ENCODE measurements around the gene TRPV6.

TRPV6 gene

DNA sequence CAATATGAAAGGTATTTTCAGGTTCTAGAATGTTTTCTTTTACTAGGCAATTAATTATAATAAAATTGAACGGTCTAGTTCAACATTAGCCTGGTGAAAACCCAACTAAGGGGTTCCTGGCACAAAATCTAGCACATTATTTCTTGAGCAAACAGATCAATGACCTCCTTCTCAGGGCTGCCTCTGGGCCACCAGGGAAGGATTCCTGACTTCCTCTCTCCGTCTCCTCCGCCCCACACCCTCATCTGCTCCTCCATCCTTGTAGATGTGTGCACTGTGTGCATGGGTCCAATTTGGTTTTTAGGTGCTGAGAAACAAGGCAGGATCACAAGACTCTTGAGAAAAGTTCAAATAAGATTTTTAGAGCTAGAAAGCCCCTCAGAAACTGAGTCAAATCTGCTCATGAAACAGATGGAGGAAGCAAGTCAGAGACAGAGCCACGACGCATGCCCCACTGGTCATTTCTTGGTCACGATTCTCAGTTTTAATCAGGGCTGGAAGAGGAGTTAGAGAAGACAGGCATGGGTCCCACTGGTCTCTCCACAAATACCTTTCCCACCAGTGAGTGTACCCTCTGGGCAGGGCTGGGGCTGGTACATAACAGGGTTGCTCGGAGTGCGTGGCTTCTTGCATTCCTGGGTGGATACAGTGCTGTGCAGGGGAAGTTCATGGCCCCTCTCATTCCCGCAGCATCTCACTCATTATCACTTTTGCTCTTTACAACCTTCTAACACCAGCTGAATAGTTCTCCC, 3.8 kb downstream of the TRPV6 start:
- DNase-seq, result no peak

- no peak for DNase-seq
These were observed 4.6 kb downstream of the TRPV6 start for GRCh38 chr7:142880876-142881505.

DNA sequence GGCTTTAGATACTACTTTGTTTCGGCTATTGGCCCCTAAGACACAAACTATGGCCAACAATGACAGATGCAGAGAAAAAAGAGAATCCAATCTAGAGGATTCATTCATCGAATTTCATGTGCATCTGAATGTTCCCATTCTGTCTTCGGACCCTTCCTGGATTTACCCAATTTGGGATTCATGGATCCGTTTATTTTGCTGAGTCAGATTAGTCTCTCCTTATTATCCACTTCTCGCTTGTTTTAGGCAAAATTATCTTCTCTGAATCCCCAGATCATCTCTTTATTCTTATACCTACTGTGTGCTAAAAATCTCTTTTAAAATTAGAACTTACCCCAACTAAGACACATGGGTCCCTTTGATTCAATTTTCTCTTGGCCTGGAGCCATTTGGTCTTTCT, 6.5 kb downstream of the TRPV6 start:
- no peak for DNase-seq

- no peak for DNase-seq
These were observed 7.2 kb downstream of the TRPV6 start for GRCh38 chr7:142878315-142878714.

DNA sequence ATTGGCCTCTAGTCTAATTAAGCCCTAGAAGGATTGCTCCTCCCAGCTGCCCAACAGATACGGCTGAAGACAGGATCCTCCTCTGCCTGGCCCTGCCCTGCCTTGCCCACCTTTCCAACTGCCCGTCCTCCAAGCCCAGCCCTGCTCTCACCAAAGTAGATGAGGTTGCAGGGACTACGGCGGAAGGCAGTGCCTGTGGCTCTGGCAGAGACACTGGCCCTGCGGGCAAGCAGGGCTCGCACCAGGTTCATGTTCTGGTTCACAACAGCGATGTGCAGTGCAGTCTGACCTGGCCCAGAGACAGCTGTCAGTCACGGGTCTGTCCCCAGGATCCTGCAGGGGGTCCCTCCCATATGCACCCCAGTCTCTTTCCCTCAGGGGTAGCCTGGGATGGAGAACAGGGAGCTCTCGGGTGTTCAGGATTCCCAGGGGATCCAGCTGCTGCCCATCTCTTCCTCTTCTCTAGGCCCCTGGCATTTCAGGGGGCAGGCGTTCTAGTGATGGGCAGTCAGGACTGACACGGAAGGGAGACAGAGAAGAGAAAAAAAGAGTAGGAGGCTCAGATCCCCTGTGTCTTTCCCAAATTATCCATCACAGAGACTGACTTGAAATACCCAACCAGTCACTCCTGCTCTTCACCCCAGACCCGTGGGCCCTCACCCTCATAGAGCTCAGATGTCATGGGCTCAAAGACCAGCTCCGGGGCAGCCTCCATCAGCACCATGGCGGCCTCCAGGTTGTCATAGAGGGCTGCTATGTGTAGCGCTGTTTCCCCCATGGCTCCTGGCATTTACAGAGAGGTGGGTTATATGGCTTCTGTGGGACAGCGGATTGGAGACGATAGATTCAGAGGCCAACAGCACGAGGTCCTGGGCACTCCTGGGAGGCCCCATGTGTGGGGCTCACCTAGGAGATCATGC, 8.3 kb downstream of the TRPV6 start:
- no peak for DNase-seq

- no peak for DNase-seq
These were observed 9.1 kb downstream of the TRPV6 start for GRCh38 chr7:142876236-142876960.

GRCh38 chr7:142875456-142875855, 10.1 kb downstream of the TRPV6 start:
- DNase-seq, result no peak

DNA sequence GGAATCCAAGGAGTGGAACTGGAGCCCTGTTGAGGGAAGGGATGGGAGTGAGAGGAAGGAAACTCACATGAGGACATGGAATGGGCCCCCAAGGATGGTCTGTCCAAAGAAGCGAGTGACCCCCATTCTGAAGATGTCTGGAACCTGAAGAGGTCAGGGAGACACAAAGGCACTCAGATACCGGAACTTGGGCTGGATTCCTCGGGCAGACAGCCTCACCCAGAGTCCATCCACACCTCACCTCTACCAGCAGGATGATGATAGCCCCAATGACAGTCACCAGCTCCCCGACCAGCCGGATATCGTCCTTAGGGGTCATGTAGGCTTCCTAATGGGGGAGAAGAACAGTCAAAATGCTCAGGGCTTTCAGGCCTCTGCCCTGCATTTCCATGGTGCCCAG, 10.7 kb downstream of the TRPV6 start:
- DNase-seq, result no peak

DNA sequence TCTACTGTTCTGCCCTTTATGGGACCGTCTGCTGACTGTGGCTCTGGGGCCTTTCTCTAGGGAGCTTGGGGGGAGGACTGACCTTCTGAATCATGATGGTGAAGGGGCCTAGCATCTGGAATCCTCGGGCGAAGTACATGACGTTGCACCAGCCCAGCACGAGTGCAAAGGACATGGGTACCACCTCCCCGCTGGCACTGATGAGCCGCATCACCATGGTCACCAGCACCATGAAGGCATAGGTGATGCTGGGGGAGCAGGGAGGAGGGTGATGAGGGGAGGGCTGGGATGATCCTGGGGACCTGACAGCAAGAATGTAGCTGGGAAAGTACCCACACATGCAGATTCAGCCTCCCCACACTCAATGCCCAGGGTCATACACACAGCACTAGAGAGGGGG, 11.1 kb downstream of the TRPV6 start:
- DNase-seq, result no peak

DNA sequence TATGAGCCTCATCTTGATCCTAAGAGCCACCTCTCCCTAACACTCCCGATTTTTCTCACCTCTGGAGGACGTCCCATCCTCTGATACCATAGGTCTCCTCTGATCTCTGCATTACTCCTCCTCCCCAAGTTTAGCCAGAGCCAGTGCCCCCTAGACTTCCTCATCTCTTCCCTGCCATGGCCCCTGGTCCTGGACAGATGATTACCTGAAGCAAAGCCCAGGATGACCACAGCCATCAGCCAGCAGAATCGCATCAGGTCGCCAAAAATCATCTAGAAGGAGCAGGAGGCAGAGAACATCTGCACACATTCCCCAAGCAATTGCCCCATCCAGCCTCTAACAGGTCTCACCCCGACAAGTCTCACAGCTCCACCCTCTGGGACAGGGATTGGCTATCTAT, 11.7 kb downstream of the TRPV6 start:
- DNase-seq, result no peak

DNA sequence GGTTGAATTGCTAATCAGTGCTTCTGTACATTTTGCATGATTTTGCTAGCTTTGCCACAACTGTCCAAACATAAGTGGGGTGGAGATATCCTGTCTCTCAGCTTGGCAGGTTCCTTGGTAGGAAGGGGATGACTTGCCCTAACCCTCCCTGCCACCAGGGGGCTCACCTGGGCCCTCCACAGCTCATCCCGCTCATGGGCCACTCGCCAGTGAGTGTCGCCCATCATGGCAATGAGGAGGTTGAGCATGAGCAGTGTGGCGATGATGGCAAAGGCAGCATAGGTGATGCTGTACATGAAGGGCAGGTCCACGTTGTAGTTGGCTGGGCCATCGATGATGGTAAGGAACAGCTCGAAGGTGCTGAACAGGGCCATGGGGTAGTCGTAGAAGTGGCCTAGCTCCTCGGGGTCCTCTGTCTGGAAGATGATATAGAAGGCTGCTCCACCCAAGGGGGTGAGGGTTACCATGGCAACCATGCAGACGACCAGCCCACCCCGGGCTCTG, 12.2 kb downstream of the TRPV6 start:
- no peak for DNase-seq

DNA sequence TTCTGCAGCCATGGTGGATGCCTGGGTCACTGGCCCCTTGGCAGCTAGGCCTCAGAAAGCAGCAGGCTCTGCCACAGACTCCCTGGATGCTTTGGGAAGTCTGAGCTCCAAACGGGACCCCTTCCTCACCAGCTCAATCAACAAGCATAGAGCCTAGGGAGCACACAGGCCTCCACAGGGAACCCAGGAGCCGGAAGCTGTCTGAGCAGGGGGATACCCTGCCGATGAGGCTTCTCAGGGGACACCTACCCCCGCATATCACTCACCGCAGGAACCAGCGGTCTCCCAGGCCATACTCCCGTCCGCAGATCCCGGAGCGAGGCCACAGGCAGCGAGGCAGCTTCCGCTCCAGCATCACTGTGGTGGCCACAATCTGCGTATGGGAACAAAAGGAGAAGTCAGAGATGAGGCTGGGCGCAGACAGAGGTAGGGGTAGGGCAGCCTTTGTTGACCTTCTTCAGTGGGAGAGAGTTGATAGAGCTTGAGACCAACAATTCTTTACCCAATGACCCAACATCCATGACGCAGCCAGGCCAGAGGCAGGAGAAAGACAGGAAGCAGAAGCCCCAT, 13.4 kb downstream of the TRPV6 start:
- no peak for DNase-seq

DNA sequence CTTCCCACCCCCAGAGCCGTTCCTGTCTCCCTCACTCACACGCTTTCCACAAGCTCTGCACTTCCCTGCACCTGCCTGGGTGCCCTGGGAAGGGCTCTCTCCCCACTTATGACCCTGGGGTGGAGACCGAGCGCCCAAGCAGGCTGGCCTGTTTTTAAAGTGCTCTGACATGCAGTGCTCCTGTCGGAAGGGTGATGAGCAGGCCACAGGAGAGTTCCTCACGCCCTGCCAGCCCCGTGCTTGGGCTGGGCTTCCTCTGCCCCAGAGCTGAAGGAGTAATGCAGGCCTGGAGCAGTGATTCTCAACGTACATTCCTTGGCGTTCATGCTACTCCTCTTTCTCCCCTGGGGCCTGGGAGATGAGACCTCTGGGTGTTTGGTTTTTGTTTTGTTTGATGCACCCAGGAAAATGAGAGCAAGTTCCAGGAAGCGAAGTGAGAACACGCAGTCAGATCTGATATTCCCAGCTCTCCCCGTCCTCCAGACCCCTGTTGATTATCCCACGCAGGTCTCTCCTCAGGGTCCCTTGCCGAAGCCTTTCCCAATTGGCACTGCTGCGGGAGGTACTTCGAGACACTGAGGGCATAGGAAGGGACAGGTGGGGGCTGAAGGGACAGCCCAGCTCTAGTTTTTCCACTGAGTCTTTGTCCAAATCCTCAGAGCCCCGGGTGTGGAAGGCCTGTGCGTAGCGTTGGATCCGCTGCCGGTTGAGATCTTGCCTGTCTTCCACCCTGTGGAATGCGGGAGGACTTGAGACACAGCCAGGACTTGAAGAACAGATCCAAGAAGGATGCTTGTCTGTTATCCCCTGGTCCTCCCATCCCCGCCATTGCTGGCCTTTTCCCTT, 14.1 kb downstream of the TRPV6 start:
- DNase-seq, result no peak

- no peak for DNase-seq
These were observed 14.8 kb downstream of the TRPV6 start for GRCh38 chr7:142870566-142871259.

GRCh38 chr7:142870147-142870559, 15.4 kb downstream of the TRPV6 start:
- DNase-seq, result no peak

- no peak for DNase-seq
These were observed 16.1 kb downstream of the TRPV6 start for GRCh38 chr7:142869434-142869833.

- DNase-seq, result no peak
These were observed 16.5 kb downstream of the TRPV6 start for GRCh38 chr7:142868986-142869415.

DNA sequence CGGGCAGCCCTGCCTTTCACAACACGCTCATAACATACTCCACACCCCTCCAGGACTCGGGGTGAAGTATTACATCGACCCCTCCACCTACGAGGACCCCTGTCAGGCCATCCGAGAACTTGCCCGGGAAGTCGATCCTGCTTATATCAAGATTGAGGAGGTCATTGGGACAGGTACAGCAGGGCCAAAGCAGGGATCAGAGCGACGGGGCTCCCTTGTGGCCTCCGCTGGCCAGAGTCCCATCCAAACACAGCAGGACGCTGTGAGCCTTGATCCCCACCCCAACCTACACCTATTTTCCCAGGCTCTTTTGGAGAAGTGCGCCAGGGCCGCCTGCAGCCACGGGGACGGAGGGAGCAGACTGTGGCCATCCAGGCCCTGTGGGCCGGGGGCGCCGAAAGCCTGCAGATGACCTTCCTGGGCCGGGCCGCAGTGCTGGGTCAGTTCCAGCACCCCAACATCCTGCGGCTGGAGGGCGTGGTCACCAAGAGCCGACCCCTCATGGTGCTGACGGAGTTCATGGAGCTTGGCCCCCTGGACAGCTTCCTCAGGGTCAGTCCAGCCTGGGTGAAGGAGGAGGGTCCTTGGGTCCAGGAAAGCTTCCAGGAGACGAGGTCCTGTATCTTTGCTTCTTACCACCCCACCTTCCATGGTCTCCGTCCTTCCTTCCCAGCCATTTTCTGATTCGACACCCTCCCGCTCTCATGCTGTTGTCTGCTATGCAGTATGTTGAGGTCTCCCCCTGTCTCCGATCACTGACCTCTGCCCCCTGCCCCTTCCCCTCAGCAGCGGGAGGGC, 17.2 kb downstream of the TRPV6 start:
- DNase-seq, result no peak

DNA sequence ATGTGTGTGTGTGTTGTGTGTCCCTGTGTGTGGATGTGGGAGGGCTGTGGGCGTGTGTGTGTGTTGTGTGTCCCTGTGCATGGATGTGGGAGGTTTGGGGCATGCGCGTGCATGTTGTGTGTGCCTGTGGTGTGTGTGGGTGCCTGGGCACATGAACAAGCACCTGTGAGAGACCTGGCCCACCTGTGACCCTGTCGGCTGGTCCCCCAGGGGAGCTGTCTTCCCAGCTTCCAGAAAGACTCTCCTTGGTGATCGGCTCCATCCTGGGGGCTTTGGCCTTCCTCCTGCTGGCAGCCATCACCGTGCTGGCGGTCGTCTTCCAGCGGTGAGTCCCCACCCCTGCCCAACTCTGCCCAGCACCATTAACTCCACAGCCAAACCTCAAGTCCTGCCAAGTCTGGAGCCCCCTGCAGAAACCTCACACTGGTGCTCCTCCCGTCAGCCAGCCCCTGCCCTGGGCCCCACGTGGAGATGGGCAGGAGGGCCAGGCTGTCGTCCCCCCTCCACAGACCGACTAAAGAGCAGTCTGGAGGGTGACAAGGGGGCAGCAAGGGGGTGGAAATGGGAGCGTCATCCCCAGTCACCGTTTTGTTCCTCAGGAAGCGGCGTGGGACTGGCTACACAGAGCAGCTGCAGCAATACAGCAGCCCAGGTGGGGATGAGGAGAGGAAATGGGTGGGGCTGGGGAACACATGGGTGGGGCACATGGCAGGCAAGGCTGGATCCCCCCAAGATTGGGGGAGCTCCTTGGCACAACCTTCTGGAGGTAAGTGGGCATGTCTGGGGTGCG, 18.0 kb downstream of the TRPV6 start:
- no peak for DNase-seq
